ENCODE data around the gene HSD17B10.

DNA sequence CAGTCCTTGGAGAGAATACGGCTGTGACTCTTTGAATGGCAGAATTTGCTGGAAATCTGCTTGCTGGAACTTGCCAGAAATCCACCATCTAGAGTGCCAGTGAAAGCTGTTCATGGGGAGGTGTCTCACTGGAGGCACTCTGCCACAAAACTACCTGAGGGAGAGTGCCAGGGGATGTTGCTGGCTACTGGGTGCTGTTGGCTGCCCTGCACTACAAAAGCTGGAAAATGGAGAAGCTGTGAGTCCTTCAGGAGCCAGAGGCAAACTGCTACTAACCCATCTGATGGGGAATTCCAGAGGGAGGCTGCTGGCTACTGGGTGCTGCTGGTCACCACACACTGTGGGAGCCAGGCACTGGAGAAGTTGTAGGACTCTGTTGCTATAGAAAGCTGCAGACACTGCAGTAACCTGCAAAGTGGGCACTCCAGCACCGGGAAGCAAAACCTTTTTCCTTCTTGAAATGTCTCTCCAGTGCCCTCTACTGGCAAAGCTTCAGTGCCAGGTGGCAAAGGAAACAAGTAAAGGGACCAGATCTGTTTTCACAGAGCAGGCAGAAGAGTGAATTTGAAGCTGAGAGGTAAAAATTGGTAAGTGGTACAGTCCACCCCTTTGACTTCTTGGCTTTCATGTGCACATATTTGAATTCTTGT lies 47.8 kb upstream of the HSD17B10 start:
- TF ChIP-seq, protein P1, sequence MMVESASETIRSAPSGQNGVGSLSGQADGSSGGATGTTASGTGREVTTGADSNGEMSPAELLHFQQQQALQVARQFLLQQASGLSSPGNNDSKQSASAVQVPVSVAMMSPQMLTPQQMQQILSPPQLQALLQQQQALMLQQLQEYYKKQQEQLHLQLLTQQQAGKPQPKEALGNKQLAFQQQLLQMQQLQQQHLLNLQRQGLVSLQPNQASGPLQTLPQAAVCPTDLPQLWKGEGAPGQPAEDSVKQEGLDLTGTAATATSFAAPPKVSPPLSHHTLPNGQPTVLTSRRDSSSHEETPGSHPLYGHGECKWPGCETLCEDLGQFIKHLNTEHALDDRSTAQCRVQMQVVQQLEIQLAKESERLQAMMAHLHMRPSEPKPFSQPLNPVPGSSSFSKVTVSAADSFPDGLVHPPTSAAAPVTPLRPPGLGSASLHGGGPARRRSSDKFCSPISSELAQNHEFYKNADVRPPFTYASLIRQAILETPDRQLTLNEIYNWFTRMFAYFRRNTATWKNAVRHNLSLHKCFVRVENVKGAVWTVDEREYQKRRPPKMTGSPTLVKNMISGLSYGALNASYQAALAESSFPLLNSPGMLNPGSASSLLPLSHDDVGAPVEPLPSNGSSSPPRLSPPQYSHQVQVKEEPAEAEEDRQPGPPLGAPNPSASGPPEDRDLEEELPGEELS (CRISPR knock-in tag; IDR thresholded peaks at IDR 0.05): no peak
- TF ChIP-seq, protein P2, sequence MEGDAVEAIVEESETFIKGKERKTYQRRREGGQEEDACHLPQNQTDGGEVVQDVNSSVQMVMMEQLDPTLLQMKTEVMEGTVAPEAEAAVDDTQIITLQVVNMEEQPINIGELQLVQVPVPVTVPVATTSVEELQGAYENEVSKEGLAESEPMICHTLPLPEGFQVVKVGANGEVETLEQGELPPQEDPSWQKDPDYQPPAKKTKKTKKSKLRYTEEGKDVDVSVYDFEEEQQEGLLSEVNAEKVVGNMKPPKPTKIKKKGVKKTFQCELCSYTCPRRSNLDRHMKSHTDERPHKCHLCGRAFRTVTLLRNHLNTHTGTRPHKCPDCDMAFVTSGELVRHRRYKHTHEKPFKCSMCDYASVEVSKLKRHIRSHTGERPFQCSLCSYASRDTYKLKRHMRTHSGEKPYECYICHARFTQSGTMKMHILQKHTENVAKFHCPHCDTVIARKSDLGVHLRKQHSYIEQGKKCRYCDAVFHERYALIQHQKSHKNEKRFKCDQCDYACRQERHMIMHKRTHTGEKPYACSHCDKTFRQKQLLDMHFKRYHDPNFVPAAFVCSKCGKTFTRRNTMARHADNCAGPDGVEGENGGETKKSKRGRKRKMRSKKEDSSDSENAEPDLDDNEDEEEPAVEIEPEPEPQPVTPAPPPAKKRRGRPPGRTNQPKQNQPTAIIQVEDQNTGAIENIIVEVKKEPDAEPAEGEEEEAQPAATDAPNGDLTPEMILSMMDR (IDR thresholded peaks at IDR 0.05): 0 out of 2 replicates have a peak, but pooled peaks have one; percentile 17
- TF ChIP-seq NR2C2 (CRISPR knock-in tag; IDR thresholded peaks at IDR 0.05) (no peak), ZNF138 (CRISPR knock-in tag; conservative IDR thresholded peaks at IDR 0.05) (no peak), FOXP1 (CRISPR knock-in tag; IDR thresholded peaks at IDR 0.05; ENCODE audit: borderline replicate concordance) (no peak), CREB1 (CRISPR knock-in tag; IDR thresholded peaks at IDR 0.05) (no peak), KAT7 (CRISPR knock-in tag; IDR thresholded peaks at IDR 0.05; ENCODE audit: borderline replicate concordance) (no peak), TCF7 (CRISPR knock-in tag; IDR thresholded peaks at IDR 0.05; ENCODE audit: low read depth) (no peak), SP1 (CRISPR knock-in tag; conservative IDR thresholded peaks at IDR 0.05) (no peak)
